Upper lobe of left lung (tissue), 6 donors: Measurements from ENCODE around the gene CCDC3. TPM values are rescaled to one million over a fixed set of nuclear protein-coding genes. Genes with fewer than 3 reads are reported as not detected.

ENCODE experiments used
- ATAC-seq, 2 donors: fragments of 200-7000 bp; cut with Tn5 transposase; one replicate each; pipeline ENCODE4 v1.9.1; 2022; ENCODE audit warnings: mild to moderate bottlenecking in 2 of 2, moderate library complexity in 2 of 2; ENCODE audit not compliant: low FRiP score in 2 of 2
- DNase-seq, 2 donors: peaks; one replicate each; pipeline ENCODE4 v3.0.0-alpha.2; 2019 to 2020
- H3K27ac ChIP-seq, 4 donors: fragments of 200-600 bp; sonication (generic); one replicate each; pipeline ENCODE4 v1.5.1; 2016 to 2019
- H3K27me3 ChIP-seq, 4 donors: fragments of 200-600 bp; sonication (generic); one replicate each; pipeline ENCODE4 v1.5.1; 2017 to 2019
- H3K36me3 ChIP-seq, 4 donors: fragments of 200-600 bp; sonication (generic); one replicate each; pipeline ENCODE4 v1.5.1; 2016 to 2019
- H3K4me1 ChIP-seq, 4 donors: fragments of 200-600 bp; sonication (generic); one replicate each; pipeline ENCODE4 v1.5.1; 2018 to 2019
- H3K4me3 ChIP-seq, 4 donors: fragments of 200-600 bp; sonication (generic); one replicate each; pipeline ENCODE4 v1.5.1; 2017 to 2019; ENCODE audit warnings: mild to moderate bottlenecking in 2 of 4, moderate library complexity in 1 of 4
- H3K9me3 ChIP-seq, 4 donors: fragments of 200-600 bp; sonication (generic); one replicate each; pipeline ENCODE4 v1.5.1; 2018 to 2019
- EP300 ChIP-seq, 4 donors: sonication (generic); formaldehyde crosslinking; IDR thresholded peaks; one replicate each; pipeline ENCODE4 v1.5.1; 2017; ENCODE audit warnings: antibody characterized with exemption in 4 of 4, control low read depth in 2 of 4
- POLR2A ChIP-seq, 4 donors: fragments of 450-650 bp; IDR thresholded peaks; one replicate each; pipeline ENCODE4 v1.5.1; 2016 to 2017; ENCODE audit warnings: antibody characterized with exemption in 4 of 4, mild to moderate bottlenecking in 2 of 4
- POLR2AphosphoS5 ChIP-seq, 2 donors: sonication (generic); formaldehyde crosslinking; IDR thresholded peaks; one replicate each; pipeline ENCODE4 v1.5.1; 2017; ENCODE audit warnings: antibody characterized with exemption in 2 of 2
- WGBS, 2 donors: methylation state at CpG; one replicate each; pipeline ENCODE4 v1.1.5; 2017 to 2018; 5-methylcytosine and 5-hydroxymethylcytosine counted together
- total RNA-seq, 6 donors: library from RNA; depleted of rRNA in 4 of 6; stranded (reverse); fragments of >200 nt in 4 of 6; gene quantifications; one replicate each; pipeline versions ENCODE4 v1.1.0 to v1.2.1, GENCODE V29; 2016 to 2021
- TF ChIP-seq, protein P1 (sequence below), 6 experiments: fragments of 450-650 bp in 4 of 6; fragments of 200-600 bp in 2 of 6; sonication (generic) in 2 of 6; IDR thresholded peaks; one replicate each; pipeline ENCODE4 v1.5.1; 2016 to 2019; ENCODE audit warnings: antibody characterized with exemption in 6 of 6
- donor health status: DM: no; HTN: no; CAD: no; lungs with moderate emphysema.
- donor health status: DM: no; HTN: yes; CAD: no; lungs with severe emphysema.

The CCDC3 gene
- total RNA-seq, 6 donors from 2014 or later, result 0.98 to 13.1 (median 5.7) TPM

DNA sequence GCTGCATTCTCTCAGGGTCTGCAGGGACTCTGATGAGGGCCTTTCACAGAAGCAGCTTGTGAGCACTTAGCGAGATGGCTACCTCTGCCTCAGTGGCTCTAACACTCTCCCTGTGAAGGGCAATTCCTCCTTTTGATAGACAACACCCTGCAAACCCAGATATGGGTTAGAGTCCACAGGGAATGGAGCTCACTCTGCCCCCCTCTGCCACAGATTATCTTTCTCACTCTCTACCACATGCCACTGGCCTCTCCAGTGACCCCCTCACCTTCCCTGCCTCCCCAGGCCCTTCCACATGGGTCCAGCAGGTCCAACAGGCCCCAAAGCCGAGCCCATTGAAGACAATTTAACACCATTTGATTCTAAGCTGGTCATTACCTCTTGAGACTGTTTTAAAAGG lies 72.1 kb downstream of the CCDC3 start:
- 78% methylated on average over 2 of the region's 2 CpGs for WGBS, 2 donors
- H3K9me3 ChIP-seq, result peaks cover 0 to 7% (median 3%) of the 10 kb centered on the region in 4 donors
- TF ChIP-seq POLR2A (IDR thresholded peaks at IDR 0.05), result no peak
- no peak for TF ChIP-seq POLR2AphosphoS5 (IDR thresholded peaks at IDR 0.05)
- TF ChIP-seq, protein P1, sequence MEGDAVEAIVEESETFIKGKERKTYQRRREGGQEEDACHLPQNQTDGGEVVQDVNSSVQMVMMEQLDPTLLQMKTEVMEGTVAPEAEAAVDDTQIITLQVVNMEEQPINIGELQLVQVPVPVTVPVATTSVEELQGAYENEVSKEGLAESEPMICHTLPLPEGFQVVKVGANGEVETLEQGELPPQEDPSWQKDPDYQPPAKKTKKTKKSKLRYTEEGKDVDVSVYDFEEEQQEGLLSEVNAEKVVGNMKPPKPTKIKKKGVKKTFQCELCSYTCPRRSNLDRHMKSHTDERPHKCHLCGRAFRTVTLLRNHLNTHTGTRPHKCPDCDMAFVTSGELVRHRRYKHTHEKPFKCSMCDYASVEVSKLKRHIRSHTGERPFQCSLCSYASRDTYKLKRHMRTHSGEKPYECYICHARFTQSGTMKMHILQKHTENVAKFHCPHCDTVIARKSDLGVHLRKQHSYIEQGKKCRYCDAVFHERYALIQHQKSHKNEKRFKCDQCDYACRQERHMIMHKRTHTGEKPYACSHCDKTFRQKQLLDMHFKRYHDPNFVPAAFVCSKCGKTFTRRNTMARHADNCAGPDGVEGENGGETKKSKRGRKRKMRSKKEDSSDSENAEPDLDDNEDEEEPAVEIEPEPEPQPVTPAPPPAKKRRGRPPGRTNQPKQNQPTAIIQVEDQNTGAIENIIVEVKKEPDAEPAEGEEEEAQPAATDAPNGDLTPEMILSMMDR (IDR thresholded peaks at IDR 0.05), result no peak
- TF ChIP-seq EP300 (IDR thresholded peaks at IDR 0.05), result no peak
- no peak overlapping the region for H3K4me3 ChIP-seq
- no peaks in the 10 kb centered on the region for H3K4me1 ChIP-seq
- ATAC-seq, result peak in 1 of 2 donors; percentile 19
- H3K27me3 ChIP-seq, result no peaks in the 10 kb centered on the region
- no peaks in the 10 kb centered on the region for H3K36me3 ChIP-seq
- H3K27ac ChIP-seq, result no peak overlapping the region
- no peak for DNase-seq

DNA sequence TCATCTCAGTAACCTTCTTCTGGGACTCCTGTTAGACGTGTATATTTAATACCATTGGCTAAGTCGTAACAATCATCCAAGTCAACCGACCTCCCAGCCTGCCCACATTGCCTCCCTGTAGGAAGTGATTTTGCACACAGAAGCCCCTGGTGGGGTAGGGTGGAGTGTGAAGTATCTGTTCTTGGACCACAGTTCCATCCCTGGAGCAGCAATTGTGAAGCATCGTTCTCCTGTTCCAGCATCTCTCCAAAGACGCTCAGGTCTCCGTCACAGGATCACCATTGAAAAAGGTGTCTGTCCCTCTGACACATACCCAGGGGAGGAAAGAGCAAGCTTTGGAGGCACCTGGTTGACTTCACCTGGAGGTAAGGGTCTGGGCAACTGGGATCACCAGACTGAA lies 72.9 kb downstream of the CCDC3 start:
- peaks cover 0 to 7% (median 3%) of the 10 kb centered on the region in 4 donors for H3K9me3 ChIP-seq
- no peak overlapping the region for H3K4me3 ChIP-seq
- no peaks in the 10 kb centered on the region for H3K4me1 ChIP-seq
- TF ChIP-seq, protein P1 (IDR thresholded peaks at IDR 0.05), result no peak
- TF ChIP-seq POLR2AphosphoS5 (IDR thresholded peaks at IDR 0.05) (no peak), POLR2A (IDR thresholded peaks at IDR 0.05) (no peak), EP300 (IDR thresholded peaks at IDR 0.05) (no peak)
- H3K27me3 ChIP-seq, result no peaks in the 10 kb centered on the region
- no peak overlapping the region for H3K27ac ChIP-seq
- H3K36me3 ChIP-seq, result no peaks in the 10 kb centered on the region
- no peak for ATAC-seq
- DNase-seq, result no peak
- WGBS, 2 donors, result 87 to 96% methylated on average over 6 of the region's 6 CpGs

DNA sequence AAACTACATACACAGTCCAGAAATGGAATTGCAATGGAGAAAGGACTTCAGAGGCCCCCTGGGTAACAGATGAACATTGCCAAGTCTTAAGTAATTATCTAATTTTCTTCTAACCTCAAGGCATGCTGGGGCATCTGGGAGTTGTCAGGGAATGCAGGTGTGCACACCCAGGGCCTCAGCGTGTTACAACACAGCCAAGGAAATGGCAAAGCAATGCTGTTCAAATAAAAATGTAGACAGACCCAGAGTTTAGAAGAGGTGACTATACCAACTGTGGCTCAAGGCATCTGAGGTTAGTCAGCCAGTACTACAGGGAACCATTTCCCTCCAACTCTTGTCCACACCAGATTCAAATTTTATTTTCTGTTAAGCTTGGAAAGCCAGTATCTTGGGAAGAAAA lies 73.6 kb downstream of the CCDC3 start:
- Histone ChIP-seq H3K4me3 (no peak overlapping the region), H3K36me3 (no peaks in the 10 kb centered on the region), H3K27me3 (no peaks in the 10 kb centered on the region), H3K4me1 (no peaks in the 10 kb centered on the region), H3K27ac (no peak overlapping the region), H3K9me3 (peaks cover 0 to 7% (median 3%) of the 10 kb centered on the region in 4 donors)
- no peak for TF ChIP-seq POLR2A (IDR thresholded peaks at IDR 0.05)
- no peak for TF ChIP-seq EP300 (IDR thresholded peaks at IDR 0.05)
- TF ChIP-seq, protein P1 (IDR thresholded peaks at IDR 0.05), result no peak
- no peak for TF ChIP-seq POLR2AphosphoS5 (IDR thresholded peaks at IDR 0.05)
- no peak for DNase-seq
- ATAC-seq, result no peak
- 76 to 100% methylated on average over 1 of the region's 1 CpG for WGBS, 2 donors

DNA sequence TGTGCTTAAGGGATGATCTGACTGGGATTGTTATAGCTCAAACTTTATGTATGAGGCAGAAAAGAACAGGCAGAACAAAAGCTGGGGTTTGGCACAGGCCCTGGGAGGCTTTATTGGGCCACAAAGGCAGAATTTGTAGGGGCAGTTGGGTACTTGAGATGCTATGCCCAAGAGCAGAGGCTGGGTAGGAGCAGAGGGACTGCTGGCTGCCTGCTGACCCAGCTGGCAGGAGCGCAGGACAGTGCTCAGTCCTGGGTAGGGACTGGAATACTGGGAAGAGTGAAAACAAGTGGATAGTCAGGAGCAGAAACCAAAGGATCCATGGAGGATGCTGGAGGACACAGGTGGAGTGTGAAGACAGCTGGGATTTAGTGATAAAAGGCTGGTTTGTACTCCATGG lies 75.7 kb downstream of the CCDC3 start:
- Histone ChIP-seq H3K9me3 (peaks cover 0 to 7% (median 3%) of the 10 kb centered on the region in 4 donors), H3K4me3 (no peak overlapping the region), H3K4me1 (no peaks in the 10 kb centered on the region), H3K36me3 (no peaks in the 10 kb centered on the region), H3K27ac (no peak overlapping the region), H3K27me3 (no peaks in the 10 kb centered on the region)
- DNase-seq, result no peak
- no peak for ATAC-seq
- TF ChIP-seq POLR2A (IDR thresholded peaks at IDR 0.05) (no peak), POLR2AphosphoS5 (IDR thresholded peaks at IDR 0.05) (no peak), EP300 (IDR thresholded peaks at IDR 0.05) (no peak)
- TF ChIP-seq, protein P1 (IDR thresholded peaks at IDR 0.05), result no peak
- 100% methylated on average over 1 of the region's 1 CpG for WGBS, 2 donors

DNA sequence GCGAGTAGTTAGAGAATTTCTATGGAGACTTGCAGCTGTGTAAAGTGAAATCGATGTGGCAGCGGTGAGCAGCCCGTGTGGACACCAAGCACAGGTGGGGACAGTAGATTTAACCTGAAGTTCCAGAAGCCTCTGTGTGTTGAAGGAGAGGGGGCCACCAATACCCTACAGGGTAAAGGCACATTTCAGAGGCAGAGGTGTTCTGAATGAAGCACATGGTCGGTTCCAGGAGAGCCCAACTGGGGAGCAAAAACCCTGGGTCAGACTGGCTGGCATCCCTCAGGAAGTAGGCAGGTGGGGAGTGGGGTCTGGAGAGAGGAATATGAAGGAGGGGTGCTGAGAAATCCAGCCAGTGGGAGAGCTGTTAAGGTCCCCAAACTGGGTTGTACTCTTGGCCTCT lies 76.6 kb downstream of the CCDC3 start:
- no peaks in the 10 kb centered on the region for H3K36me3 ChIP-seq
- no peak overlapping the region for H3K27ac ChIP-seq
- peaks cover 0 to 7% (median 3%) of the 10 kb centered on the region in 4 donors for H3K9me3 ChIP-seq
- H3K4me3 ChIP-seq, result no peak overlapping the region
- DNase-seq (no peak), ATAC-seq (no peak)
- H3K27me3 ChIP-seq, result no peaks in the 10 kb centered on the region
- TF ChIP-seq POLR2A (IDR thresholded peaks at IDR 0.05) (no peak), POLR2AphosphoS5 (IDR thresholded peaks at IDR 0.05) (no peak), EP300 (IDR thresholded peaks at IDR 0.05) (no peak)
- TF ChIP-seq, protein P1 (IDR thresholded peaks at IDR 0.05), result no peak
- WGBS, 2 donors, result 88 to 94% methylated on average over 5 of the region's 5 CpGs
- H3K4me1 ChIP-seq, result no peaks in the 10 kb centered on the region
